Esophagus mucosa (tissue), 1 donor: ENCODE data around the gene DCANP1. TPM values are rescaled to one million over a fixed set of nuclear protein-coding genes. Genes with fewer than 3 reads are reported as not detected.

Experiments used
- ATAC-seq: fragments of 200-7000 bp; cut with Tn5 transposase; one replicate; pipeline ENCODE4 v1.9.1; 2020
- total RNA-seq: library from RNA; stranded (reverse); gene quantifications from one replicate; pipeline ENCODE4 v1.2.4, GENCODE V29; 2023
- donor health status: DM: yes; HTN: yes; CAD: no.

The DCANP1 gene
- total RNA-seq, 1 donor from 2014 or later = not detected

DNA sequence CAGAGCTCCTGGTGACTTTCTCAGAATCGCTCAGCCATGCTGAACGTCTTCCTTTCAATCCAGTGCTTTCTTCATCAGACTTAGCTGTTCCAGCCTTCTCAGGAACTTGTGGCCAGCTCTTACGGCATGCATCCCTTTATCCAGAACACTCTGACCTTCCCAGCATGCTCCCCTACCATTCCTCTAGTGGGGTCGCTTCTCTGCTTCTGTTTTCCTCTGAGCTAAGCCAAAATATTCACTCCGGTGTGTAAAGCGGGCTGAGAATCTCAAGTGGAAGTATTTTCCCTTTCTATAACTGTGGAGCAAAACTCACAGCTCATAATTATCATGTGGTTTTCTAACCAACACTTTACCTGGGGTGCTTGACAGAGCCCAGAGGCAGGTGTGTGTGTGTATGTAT is 6.2 kb downstream of the DCANP1 start:
- no peak for ATAC-seq

DNA sequence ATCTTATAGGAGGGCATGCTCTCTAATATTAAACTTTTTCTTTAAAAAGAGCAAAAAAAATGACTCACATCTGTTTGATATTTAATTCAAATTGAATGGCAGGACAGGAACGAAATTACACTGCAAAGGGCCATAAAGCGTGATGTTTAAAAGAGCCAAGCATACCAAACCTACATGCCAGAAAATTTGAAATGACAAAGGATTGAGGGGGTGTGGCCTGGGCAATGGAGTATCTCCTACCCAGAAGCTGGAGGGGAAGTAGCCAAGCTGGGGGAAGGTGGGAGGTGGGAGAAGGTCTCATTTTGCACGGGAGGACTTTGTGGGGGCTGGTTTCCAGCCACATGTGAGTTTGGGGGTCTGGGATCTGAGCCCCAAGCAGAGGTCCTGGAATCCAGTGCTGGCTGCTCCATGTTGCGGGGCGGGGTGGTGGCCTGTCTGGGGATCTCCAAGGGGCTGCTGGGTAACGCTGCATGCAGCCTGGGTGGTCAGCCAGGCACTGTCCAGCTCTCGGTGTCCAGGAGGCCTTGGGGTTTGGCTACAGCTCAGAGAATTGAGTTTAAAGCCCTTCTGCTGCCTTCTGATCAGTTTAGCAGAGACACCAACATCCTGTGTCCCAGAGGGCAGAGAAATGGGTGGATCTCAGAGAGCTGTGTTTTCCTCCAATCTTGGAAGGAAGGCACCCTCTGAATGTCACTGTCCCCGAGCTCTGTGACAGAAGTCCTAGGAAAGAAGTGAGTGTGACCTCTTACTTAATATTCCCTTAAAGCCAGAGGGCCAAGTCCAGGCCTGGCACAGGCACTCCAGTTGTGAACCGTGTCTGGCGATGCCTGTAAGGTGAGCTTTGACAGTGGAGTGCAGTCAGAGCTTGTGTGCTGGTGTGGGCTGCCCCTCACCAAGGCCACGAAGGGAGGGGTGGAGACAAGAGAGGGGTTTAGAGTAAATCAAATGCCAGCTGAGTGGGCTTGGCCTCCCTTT is 7.6 kb downstream of the DCANP1 start:
- no peak for ATAC-seq

DNA sequence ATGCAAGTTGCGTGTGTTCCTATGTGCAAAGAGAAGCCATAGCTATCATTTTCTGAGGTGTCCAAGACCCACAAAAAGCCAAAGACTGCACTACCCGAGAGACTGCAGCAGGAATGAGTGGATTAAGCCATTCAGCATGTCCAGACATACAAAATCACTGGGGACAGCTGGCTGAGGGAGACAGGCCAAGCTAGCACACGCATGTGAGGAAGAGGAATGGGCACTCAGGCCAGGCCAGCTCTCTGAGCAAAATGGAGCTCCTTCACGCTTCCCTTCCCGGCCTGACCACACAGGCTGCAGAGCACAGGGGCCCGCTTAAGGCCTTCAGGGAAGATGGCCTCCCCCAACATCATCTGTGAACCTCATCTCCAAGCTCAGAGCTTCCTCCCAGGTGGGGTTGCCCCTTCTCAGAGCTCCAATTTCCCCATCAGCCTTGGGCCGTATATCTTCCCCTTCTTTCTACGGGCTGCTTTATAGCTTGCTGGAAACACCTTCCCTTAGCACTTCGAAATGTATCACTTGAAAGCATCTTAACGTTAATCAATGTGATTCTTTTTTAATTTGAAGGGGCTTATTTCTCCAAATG is 8.4 kb downstream of the DCANP1 start:
- ATAC-seq = no peak

DNA sequence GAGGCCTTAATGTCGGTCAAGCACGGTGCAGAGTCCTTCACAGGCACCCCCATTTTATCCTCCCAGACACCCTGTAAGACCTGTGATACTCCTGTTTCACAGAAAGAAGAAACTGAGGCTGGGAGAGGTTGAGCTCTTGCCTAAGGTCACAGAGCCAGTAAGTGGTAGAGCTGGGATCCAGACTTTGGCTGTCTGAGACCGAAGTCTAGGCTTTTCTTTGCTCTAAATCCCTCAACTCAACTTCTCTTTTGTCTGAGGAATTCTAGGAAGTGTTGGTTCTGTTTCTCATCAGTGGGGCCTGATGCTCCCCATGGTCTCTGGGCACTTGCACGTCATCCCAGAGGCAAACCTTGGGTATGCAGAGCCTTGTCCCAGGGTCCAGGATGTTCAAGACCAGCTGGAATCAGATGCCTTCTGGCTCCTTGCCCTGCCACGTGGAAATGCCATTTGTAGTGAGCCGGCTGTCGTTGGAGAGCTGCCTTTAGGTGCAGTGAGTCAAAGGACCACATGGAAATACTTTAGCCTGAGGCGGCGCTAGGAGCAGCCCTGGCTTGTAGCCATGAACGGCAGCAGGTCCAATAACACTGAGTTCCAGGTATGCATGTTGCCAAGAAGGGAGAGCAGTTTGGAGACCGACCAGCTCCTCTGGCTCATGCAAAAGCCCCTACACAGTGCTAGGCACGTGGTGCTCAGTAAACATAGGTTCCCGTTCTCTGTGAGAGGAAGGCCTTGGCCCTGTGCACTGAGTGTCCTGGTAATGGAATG is 9.2 kb downstream of the DCANP1 start:
- no peak for ATAC-seq

DNA sequence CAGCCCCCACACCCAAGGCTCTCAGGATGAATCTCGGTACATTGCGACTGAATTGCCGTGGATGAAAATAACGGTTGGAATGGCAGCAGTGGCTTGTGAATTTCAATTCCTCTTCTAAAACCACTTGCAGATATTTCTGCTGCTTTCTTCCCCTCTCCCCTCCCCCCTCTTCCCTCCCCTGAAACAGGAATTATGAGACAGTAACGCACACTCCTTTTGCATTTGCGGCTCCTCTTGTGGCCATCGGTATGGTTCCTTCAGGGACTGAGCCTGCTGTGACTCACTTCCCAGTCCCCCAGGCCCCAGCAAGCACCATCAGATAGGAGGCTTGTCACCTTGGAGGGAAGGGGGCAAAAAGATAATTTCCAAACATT is 9.7 kb downstream of the DCANP1 start:
- no peak for ATAC-seq

DNA sequence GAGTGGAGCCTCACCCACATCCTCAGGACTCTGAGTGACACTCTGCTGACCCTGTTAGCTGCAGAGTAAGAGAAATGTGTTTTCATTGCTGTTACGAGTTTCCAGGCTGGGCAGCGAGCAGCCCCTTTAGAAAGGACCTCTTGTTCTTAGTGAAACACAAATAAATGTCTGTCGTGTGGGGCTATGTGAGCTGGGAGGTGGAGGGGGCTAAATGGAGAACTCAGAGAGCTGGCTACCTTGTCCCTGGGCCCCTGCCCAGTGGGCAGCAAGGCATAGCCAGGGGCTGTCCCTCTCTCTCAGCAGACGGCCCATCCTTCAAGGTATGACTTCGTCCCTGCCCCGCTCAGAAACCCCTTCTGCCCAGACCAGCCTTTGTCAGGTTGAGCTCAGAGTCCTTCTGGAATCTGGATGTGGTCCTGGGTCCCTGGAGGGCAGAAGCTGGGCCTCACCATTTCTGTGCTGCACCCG is 10.2 kb downstream of the DCANP1 start:
- no peak for ATAC-seq

DNA sequence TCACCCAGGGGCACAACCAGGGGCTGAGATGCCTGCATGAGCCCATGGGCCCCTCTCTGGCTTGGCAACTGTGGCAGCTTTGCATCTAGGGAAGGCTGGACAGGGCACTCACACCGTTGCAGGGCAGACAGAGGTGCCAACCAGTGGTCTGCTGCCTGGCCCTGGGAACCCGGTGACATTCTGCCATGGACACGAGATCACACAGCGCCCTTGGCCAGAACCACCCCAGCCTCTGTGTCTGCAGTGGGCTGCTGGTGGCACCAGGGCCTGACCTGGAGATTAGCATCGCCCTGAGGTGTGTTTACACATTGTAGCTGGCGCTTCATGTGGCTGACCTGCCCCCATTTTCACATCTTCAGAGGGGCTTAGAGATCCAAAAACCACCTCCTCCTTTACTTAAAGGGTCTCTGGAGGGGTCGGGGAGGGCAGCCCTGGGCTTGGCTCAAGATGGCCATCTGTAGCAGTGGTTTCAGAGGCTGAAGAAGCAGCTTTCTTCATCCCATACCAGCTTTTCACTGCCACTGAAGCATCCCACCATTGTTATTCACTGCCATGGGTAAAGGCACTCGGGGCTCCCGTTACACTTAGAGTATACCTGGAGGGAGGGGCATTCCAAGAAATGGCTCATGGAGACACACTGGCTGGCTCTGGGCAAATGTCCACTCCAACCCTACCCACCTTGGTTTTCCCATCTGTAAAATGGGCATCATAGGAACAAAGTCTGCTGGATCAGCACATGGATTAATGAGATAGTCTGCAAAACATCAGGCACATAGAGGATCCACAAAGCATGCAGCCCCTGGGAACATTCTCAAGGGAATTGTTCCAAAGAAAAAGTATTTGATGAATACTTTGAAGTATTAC is 11.4 kb downstream of the DCANP1 start:
- no peak for ATAC-seq

DNA sequence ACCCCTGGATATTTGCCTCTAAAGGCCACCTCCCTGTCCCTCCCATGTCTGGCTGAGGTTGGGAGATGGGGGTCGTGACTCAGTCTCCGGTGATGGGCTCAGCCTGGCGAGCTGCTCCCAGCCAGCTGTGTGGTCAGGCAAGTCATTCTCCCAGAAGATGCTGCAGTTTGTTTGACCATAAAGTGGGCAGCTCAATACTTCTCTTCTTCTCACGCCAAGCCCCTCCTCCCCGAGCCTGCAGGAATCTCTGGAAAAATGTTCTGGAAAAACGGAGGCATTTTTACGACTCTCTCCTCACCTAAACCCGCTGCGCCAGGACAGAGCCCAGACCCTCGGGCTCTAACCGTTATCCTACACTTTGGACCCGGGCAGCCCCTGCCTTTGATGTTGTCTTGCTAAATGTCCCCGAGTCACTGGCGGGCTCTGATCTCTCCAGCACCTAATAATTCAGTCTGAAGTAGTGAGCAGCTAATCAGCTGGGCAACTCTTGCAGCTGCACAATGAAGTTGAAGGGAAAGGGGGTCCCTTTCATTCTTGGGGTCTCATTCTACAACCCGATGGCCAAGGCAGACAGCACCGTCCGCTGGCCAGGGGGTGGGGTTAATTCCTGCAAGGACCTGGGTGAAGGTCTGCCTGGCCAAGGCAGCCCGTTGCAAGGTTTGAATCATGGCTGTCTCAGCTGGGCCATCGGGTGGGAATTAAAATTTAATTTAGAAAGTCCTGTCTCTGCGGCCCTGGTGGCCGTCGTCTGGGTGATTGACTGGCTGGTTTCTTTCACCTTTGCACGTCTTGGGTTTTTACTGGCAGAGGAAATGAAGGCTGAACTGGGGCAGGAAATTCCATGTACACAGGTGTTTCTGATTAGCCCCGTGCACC is 12.3 kb downstream of the DCANP1 start:
- ATAC-seq = no peak

DNA sequence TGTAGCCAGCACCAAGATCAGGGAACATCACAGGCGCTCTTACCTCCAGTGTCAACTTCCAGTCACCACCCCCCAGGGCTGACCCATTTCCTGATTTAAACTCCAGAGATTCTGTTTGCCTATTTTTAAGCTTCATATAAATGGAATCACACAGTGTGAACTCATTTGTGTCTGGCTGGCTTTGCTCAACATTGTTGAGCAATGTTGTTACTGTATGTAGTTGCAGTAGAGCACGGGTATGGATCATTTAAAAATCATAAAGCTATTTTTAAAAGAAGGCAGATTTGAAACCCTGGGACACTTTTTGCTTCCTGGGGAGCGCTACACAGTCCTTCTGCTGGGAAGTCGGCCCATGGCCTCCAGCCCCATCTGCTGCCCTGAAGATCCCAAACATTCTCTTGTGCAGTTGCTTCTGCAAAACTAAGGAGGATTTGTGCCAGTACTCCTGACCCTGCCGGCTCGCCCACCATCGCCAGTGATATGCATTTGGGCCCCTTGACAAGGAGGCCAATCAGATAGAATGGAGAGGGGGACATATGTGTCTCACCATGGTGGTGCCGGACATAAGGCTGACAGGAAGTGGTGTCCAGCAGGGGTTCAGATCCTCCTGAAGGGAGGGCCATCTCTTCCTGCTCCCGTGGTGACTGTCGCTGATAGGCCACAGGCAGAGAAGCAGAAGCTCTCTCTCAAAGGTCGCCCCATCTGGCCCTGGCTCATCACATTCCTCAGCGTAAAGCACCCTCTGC is 13.3 kb downstream of the DCANP1 start:
- ATAC-seq = no peak

DNA sequence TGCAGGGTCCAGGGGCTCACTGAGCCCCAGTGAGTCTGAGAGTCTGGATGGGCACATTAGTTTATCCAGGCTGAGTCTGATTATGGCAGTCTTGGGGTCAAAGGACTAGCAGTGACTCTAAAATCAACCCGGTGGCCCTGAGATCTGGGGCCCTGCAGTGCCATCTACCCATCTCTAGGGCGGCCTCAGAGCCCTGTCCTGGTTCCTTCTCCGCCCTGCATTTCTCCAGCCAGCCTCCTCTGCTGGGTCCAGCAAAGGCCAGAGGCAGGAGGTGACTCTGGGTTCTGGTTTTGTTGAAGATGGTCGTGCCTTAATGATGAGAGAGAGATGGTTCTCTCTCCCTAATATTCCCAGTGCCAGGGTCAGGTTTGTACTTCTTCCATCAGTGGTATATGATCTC is 15.0 kb downstream of the DCANP1 start:
- no peak for ATAC-seq

DNA sequence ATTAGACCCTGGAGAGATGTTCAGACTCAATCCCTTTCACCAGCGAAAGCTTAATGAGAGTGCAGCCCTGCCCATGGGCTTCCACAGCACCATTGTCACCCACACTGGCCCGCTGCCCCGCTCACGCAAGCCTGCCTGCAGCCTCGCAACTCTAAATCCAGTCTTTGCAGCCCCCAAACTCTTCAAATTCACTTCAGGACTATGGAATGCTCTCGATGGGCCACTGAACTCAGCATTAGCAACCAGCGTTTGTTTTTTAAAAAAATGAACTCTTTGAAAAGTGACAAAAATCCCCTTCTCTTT is 17.1 kb downstream of the DCANP1 start:
- no peak for ATAC-seq

DNA sequence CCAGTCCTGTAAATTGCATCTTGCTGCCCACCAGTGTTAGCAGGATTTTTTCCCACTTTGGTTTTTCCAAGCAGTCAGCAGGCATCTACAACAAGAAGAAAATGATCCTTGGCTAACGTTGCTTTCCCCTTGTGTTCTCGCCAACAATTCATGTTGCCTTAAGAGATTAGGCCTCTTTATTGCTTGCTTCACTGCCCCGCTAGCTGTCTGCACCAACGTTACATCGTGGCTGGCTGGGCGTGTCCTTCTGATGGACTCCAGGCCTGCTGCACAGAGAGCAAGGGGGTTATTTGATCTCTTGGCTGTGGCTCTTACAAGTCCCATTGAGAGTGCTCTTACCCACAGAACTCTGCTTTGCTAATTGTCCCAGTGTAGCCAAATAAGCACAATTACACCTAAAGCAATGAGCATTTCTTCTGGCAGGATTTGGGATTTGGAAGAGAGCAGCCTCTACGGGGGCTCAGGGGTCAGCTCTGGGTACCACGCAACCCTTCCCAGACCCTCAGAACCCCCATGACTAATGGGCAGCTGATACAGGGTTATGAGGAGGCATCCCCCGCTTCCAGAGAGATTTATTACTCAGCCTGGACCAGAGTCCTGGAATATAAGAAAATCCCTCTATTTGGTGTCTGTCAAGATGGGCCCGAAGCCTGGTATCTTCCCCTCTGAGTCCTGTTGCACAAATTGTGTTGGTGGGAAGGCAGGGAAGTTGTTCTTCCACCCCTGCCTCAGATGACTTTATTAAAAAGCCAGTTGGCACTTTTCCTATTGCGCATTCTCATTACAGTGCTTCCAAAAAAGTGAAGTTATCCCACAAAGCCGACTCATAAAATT is 17.6 kb downstream of the DCANP1 start:
- no peak for ATAC-seq

DNA sequence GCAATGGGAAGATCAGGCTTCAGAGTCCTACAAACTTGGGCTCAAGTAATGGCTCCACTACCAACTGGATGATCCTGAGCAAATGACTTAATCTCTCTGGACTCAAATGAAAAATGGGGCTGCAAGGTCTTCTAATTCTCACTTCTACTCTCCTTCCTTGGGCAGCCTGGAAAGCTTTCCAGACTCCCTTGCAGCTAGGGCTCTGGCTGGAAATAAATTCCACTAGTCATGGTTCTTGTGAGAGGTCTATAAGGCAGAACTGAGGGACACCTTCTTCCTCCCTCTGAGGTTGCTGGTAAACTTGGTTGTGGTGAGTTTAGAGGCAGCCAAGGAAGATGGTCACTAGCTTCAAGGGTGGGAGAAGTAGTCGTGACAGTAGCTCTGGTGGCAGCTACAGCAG is 18.6 kb downstream of the DCANP1 start:
- ATAC-seq = no peak

DNA sequence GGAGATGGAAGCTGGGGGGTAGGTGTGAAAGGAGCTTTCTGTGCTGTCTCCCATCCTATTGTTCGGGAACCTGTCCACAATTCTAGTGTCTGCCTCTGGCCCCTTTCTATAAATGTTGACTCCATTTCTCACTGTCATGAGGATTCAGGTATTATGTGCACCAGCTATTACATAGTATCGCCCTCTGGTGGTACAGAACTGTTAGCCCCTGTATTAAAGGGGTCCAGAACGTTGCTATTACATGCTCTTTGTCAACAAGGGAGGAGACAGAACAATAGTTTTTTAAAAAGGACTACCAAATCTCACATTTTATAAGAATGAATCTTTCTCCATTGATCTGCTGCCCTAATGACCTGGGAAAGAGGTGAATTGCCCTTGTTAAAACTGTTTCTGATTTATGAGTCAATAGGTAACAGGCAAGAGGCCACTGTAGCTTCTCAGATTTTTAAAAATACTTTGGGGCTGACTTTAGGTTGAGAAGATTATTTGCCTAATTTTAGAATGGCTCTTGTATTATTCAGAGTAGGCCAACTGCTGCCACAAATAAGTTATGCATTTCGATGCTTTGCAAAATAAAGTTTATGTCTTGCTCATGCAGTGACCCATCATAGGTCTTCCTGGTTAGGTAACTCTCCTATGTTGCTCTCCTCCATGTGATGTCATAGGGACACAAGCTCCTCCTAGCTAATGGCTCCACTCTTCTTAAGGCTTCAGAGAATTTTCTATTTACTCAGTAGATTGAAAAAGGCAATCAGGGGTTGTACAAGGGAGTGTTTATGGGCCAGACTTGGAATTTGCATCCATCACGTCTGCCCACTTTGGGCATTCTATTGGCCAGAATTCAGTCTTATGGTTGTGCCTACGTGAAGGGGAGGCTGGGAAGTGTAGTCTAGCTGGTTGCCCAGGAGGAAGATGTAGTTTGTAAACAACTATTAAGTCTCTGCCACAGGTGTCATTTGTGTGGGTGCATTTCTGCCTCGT is 20.8 kb downstream of the DCANP1 start:
- ATAC-seq = peak; percentile 78

DNA sequence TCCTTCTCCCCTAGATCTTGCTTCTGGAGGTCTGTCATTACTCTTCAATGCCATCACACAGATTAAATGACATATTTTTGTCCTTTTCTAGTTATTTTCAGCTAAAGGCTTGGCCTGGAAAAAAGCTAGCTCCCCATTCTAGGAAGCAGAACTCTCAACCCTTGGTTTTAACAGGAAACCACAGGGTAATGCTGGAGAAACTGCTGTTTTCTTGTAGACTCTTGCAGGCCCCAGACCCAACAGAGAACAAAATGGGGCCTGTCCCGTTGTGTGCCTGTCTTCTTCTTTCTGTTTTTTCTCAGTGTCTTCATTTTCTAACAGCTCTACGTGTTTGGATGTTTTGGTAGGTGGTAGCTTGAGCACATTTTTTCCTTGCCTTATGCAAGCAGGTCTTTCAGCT is 21.5 kb downstream of the DCANP1 start:
- no peak for ATAC-seq

DNA sequence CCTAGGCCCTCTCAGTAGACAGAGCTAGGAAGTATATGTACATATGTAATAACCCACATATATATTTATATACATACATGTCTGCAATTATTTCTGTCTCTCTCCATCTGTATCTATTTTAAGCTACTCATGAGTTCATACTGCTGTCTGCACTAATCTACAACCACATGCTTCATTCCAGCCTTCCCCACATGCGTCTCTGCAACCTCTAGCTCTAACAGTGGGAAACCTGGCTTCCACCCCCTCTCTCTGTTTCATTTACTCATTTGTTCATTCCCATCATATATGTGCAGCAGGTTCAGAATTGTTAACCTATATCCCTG is 23.3 kb downstream of the DCANP1 start:
- no peak for ATAC-seq

DNA sequence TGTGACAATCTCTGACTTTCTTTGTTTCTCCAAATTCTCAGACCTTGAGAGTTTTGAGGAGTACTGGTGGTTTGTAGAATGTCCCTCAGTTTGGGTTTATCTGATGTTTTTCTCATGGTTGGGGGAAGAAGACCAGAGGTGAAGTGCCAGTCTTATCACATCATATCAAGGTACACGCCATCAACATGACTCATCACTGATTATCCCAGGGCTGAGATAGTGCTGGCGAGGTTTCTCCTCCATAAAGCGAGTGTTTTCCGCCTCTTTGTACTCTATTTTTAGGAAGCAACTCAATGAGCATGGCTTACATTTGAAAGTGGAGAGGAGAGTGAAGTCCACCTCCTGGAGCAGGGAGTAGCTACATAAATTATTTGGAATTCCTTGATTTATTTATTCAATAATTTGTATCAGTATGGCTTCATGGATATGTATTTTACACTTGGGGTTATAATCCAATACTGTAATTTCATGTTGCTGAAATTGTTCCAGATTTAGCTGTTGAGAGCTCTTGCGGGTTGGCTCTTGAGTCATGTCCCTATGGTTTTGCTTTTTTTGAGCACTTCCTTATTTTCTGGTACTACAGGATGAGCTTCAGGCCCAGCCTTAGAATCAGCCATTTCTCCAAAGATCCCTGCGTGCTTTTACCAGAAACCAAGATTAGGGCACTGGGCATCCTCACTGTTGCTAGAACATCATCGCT is 23.9 kb downstream of the DCANP1 start:
- no peak for ATAC-seq

DNA sequence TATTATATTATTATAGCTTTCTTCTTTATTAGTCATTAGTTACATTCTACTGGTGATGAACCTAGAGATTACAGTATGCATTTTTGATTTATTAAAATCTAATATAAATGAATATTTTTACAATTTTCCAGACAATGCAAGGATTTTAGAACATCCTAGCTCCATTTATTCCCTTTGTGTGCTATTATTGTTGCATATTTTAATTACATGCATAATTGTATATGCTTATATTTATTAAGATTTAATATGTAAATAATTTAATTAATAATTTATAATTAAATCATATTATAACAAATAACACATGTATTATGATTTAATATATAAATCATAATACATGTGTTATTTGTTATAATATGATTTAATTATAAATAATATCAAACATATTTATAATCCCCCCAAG is 24.7 kb downstream of the DCANP1 start:
- ATAC-seq = no peak
